NCI-H226 (cell line): Measurements from ENCODE around the gene CRACDL.

Source experiments
- DNase-seq: peaks from one replicate; pipeline ENCODE4 v3.0.0-alpha.2; 2015

The CRACDL gene

DNA sequence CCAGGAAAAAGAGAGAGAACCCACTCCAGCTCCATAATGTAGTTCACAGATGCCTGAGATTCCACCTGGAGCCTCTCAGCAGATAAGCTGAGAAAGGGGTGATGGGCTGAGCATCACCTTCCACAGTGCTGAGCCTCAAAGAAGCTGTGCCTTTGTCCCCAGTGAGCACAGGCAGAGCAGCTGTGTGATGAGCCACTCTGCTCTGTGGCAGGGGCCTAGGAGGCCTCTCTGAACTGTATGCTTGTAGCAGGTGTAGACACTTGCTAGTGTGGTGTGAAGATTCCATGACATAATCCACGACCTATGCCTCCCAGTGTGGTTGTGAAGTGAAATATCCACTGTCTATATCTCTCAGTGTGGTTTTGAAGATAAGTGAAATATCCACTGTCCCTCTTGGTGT is 134.7 kb downstream of the CRACDL start:
- DNase-seq: no peak

DNA sequence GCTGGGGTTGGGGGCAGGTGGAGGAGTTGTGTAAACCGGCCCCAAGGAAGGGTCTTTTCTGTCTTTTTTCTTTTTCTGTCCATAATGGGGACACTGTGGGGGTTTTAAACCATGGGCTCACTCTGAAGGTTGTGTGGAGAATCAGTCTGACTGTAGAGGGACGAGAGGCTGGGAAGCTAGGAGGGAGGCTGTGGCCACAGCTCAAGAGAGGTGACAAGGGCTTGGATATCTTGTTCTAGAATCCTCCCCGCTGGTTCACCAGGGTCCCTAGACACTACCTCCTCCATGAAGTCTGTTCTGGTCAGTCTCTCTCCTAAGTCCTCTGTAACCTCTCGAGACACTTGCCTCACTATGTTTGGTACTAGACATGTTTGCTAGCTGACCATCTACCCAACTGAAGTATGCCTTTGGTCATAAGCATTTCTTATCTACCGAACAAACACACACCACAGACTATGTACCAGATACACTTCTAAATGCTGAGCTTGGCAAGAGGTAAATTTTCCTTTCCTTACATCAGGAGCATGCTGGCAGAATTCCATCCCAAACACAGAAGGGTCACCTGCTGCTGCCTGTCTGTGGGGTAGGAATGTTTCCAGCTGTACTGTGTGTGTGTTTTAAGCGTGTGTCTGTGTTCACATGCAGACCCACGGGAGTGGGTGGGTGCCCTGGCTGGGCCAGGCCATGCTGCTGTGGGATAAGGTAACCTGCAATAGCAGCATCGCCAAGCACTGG is 135.5 kb downstream of the CRACDL start:
- no peak for DNase-seq

DNA sequence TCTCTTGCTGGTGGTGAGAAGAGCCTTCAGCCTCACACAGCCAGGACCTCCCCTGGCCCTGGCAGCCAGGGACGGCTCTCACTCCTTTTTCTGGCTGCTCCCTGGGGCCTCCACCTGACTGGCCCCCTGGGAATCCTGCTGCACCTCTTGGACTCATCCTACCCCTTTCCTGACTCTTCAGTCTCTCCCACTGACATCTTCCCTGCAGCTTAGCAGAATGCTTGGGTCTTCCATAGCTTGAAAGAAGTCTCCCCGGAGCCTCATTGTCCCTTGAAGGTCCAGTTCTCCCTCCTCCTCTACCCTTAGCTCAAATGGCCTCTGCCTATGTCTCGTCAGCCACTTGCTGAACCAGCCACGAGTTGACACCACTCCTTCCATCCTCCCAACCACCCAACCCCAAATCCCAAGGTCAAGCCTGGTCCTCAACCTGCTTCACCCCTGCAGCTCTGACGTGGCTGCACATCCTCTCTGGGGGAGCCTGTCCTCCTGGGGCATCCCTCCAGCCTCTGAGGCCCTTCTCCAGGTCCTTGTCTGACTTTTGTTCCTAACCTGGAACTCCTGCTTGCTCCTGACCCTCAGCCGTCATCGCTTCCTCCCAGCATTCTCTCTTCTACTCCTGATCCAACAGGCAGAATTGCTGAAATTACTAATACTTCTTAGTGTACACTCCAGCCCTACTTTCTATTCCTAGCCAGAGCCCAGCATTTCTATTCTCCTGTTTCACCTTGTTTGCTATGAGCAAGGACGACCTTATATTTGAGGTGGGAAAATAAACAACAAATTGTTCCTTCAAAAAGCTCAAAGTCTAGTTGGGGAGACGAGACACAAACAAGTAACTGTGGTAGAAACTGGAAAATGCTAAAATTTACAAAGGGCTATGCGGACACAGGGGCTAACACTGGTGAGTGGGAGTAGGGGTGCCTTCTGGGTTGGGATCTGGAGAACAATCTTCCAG is 136.4 kb downstream of the CRACDL start:
- DNase-seq: no peak

DNA sequence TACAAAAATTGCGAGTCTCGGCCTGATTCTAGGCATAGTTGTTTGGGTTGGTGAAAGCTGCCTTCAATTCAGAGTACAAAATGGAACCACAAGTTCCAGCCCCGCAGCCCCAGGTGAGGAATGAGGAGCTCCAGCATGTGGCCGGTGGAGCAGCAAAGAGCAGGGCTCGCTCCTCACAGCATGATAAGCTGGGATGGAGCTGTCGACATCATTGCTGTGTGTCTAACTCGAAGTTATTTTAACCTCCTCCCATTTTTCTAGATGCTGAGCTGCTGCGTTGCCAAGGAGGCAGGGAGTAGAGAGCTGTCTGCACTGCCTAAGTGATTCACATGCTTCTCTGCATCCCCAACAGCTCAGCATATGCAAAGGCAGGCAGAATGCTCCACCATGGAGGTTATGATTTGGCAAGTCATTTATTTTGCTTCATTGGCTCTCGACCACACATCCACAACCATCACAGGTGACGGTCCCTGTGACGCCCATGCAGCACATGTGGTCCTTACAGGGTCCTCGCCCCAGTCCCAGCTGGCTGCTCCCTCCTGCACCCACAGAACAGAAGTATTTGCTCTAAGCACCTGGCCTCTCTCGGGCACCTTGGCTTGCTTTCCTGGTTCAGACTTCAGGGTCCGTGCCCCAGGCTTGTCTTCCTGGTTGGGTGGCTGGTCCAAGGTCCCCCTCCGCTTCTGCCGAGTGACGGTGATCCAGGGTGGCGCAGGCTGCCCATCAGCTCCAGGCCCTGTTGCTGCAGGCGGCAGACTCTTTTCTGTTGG is 139.1 kb downstream of the CRACDL start:
- DNase-seq: no peak

DNA sequence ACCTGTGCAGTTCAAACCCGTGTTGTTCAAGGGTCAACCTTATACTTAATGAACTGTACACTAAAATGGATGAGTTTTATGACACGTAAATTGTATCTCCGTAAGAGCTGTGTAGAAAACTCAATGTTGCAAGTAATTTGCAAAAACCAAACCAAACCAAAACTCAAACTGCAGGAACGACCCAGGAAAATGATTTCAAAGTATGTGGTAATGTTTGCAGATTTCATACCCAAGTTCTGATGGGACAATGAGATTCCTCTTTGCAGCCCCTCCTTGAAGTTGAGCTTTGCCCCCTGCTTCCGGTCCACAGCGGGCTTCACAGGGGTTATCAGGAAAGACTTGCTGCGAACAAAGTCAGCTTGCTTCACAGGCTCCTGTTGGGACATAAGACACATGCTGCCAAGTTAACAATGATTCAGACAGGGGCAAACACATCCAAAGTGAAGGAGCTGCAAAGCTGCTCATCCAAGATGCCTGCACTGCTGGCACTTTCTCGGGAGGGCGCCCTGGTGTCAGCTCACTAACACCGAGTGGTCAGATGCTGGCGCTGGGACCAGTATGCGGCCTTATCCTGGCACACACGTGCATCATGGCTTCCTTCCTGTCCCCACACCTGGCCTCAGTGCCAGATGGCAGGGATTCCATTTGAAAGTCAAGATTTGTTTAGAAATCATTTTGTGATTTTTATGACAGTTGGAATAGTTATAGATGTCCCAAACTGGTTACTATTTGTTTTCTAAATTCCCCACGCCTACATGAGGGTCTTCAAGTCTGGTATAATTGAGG is 139.9 kb downstream of the CRACDL start:
- DNase-seq: no peak

DNA sequence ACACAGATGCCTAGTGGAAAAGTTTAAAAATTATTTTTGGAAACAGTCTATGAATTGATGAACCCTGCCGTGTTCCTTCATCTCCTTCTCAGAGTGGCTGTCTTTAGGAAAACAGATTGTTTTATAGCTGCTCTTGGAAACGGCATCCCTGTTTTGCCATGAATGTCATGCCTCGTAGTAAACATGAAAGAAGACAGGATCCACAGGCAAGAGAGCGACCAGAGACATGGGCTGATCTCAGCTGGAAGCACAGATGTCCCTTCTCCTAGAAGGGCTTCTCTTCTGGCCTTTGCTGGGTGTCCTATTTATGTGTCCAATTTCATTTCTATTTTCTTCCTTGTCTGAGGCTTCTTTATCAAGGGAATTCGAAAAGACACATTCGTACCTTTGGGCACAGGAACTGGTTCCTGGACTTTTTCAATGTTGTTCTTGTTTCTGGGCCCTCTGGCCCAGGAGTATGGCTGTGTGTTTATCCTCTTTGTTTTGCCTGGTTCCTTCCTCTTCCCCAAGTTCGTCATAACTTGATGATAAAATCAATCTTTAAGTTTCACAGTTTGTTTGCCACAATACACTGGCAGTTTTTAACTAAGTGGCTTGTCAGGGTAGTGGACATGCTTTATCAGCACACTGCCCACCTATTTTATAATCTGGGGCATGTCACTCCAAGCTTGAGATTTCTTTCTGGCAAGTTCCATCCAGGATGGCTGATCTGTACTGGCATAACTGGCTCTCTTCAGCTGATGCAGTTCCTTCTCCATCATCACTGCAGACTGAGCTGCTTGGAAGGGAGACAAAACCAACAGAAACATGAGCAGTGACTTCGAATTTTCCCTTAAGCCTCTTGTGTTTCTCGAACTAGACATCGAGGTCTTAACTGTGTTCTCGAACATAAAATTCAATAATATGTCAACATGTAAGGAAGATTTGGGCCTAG is 141.9 kb downstream of the CRACDL start:
- no peak for DNase-seq

DNA sequence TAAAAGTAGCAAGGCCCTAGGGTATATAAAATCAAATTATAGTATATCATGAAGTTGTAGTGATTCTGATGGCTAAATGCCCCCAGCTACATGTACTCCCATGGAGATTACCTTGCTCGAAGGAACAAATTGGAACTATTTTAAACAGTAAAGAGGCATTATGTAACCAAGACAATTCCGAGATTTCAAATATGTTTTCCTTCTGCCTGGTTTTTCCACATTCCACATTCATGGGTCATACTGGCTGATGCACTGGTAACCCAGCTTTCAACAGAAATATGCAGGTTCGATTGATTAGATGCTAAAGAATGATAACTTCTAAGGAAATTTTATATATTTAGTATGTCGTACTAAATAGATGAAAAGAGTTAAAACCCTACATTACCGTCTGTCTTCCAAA is 142.8 kb downstream of the CRACDL start:
- DNase-seq: no peak

DNA sequence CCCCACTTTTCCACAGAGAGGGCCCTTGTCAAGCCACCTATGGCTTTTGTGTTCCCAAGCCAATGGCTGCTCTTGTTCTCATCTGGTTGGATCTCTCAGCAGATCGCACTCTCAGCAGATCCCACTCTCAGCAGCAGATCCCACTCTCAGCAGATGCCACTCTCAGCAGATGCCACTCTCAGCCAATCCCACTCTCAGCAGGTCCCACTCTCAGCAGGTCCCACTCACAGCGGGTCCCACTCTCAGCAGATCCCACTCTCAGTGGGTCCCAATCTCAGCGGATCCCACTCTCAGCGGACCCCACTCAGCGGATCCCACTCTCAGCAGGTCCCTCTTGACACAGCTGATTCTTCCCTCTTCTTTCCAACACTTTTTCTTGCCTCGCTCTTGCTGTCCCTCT is 145.8 kb downstream of the CRACDL start:
- DNase-seq: no peak

DNA sequence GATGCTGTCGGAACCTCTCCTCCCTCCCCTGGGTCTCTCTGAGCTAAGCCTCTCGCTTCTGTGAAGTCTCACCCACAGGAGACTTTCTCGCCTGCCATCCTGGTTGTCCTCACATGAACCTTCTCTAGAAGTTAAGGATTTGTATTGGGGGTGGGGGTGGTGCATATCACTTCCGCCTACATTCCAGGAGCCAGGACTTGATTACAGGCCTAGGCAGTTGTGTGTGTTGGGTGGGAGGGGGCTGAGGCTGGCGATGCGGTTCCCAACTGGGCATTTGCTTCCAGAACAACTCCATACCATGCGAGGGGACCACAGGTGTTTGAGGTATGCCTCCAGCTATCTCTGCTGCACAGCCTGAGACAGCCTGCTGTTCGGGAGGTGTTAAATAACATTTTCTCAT is 148.3 kb downstream of the CRACDL start:
- no peak for DNase-seq

DNA sequence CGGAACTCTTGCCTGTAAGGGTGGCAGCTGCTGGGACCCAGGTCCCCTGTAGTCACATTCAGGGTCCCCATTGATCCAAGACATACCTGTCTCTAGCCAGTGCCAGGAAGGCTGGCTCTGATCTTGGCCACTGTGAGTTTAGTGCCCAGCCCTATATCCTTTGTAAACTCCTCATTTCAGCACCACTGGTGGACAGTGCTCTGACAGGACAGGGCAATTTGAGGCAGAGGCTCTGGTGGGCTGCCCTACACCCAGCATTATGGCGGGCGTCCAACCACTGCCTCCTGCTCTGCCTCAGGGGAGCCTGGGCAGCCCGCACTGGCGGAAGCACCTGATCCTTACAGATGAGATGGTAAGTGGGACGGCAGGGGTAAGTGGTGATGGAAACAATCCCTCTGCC is 149.8 kb downstream of the CRACDL start:
- no peak for DNase-seq

DNA sequence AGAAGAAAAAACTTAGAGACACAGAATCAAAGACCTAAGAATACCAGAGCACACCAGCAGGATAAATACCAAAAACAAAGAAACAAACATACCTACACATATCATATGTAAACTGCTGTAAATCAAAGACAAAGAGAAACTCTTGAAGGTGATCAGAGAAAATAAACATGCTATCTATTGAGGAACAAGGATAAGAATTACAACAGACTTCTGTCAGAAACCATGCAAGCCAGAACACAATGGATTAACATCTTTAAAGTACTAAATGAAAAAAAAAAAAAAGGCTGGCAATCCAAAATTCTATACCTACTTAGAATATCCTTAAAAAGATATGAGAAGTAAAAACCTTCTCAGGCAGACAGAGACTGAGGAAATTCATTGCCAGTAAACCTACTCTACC is 153.5 kb downstream of the CRACDL start:
- no peak for DNase-seq

DNA sequence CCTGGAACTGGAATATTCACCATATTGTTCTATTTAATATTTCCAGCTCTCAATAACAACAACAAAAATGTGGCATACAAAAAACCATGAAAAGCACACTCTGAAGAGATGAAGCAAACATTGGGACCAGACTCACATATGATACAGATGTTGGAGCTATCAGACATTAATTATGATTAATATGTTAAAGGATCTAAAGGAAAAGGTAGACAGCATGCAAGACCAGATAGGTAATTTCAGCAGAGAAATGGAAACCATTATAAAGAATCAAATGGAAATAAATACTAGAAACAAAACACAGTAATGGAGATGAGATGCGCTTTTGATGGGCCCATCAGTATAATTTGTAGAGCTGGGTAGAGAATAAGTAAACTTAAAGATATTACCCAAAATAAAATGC is 154.2 kb downstream of the CRACDL start:
- DNase-seq: no peak

DNA sequence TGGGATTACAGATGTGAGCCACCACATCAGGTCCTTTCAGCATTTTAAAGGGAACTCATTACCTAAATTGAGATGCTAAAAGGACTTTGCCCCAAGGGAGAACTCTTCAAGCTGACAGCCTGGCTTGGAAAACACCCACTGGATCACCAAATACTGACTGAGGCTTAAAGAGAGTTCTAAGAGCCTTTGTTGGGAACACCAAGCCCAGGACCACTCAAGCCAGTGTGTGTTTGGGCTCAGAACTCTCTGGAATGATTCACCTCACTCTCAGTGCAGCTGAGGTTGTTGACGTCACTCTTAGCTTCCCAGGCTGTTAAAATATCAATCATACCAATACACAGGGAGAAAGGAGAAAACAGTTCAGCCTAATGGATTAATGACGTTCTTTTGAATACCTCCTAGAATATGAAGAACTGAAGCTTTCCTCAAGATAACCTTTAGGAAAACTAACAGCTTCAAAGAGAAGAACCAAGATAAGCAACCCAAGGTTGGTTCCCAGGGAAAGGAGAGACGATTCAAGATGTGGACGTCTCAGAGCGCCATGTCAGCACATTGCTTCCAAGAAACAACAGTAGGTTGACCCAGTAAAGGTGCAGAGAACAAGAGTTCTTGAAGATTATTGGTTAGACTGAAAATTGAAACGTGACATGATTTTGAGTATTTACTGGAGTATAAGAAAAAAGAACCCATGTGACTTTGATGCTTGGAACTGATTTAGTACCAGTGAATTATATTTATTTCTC is 157.1 kb downstream of the CRACDL start:
- no peak for DNase-seq

DNA sequence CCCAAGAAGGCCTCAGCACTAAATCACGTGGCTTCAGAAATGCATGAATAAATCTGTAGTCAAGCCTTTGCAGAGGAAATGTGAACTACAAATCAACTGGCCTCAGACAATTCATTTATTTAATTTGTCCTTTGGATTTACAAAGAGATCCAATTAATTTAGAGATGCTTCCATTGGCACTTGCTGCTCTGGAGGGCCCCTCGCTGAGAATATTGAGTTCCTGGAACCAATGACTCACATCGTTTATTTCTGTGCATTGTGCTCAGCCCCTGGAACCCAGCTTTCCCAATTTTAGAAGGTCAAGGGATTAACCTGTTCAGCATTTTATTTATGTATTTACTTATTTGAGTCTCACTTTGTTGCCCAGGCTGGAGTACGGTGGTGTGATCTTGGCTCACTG is 157.9 kb downstream of the CRACDL start:
- no peak for DNase-seq

DNA sequence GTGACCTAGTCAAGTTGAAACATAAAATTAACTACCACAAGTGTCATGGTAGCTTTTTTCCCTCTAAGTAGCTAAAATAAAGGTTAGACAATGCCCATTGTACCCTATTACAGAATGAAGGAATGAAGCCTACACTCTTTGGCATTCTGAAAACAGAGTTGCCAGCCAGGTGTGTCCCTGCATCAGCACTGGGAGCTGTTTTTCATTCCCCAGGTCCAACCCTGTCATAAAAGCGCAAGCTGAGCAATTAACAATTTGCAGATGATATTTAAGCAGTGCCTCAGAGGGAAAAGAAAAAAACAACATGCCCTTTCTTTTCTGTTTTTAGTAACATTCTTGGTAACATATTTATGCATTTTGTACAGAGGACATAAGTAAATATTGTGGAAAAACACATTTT is 158.3 kb downstream of the CRACDL start:
- no peak for DNase-seq

DNA sequence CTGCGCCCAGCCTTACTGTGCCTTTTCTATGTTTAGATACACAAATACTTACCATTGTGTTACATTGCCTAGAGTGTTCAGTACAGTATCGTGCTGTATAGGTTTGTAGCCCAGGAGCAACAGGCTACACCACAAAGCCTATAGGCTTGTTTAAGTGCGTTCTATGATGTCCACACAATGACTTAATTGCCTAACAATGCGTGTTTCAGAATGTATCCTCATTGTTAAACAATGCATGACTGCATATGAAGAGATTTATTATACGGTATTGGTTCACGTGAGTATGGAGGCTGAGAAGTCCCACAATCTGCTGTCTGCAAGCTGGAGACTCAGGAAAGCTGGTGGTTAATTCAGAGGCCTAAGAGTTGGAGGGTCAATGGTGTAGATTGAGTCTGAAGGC is 158.9 kb downstream of the CRACDL start:
- no peak for DNase-seq

DNA sequence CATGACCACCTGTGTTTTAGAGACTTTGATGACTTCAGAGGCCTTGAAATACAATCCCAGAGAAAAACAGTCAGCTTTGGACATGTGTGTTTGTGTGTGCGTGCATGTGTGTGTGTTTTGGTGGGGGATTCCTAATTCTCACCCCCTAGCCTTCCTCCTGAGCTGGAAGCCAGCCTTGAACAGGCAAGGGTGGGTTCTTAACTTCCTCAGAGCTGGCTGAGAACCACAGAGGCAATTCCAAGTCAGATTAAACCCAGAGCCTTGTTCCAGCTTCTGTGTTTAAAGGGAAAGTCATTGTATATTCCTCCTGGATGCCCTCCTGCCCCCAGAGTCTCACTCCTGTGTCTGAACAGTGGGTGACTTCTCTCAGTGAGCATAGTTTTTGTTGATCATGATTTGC is 159.9 kb downstream of the CRACDL start:
- DNase-seq: no peak

DNA sequence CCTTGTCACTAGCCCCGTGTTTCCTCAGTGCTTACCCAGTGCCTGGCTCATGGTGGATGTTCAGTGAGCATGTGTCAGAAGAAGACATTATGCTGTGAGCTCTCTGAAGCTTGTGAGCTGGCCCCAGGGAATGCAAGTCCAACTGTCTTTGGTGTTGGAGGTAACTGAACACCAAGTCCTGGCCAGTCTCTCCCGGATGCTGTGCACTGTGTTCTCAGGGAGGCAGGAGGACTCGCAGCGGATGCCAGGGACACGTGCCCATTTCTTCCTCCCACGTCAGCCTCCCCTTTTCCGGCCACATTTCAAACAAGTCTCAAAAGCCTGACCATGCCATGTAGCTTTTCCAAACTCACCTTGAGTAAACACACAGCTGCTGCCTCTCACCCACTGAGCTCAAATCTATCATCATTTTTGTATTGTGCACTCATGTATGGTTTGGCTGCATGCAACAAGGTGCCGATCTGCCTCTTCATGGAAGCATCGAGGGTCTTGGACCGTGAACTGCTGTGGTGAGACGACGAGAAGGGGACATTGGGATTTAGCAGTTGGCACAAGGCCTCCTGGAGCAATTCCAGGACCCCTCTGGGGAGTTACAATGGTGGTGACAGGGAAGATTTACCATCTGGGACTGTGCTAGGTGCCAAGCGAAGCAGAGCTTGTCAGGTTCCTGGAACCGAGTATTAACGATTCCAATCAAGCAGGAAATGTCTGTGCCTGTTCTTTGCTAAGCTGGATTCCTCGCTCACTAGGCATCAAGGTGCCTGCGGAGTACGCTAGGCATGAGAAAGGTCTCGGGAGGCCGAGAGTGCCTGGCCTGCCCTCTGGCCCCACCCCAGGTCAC is 160.7 kb downstream of the CRACDL start:
- DNase-seq: no peak

DNA sequence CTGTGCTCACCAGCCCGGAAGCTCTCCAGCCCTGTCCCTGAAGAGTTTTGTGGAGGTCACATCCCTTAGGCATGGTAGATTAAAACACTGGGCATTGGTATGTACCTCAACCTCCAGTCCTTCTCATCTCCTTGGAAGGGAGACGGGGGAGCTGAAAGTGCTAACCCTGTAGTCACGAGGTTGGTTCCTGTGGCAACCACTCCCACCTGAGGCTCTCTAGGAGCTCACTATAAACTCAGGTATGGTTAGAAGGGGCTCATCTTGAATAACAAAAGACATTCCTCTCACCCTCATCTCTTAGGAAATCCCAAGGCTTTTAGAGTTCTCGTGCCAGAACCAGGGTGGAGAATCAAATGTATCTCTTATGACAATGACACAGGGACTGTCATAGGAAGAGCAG is 162.1 kb downstream of the CRACDL start:
- DNase-seq: no peak

DNA sequence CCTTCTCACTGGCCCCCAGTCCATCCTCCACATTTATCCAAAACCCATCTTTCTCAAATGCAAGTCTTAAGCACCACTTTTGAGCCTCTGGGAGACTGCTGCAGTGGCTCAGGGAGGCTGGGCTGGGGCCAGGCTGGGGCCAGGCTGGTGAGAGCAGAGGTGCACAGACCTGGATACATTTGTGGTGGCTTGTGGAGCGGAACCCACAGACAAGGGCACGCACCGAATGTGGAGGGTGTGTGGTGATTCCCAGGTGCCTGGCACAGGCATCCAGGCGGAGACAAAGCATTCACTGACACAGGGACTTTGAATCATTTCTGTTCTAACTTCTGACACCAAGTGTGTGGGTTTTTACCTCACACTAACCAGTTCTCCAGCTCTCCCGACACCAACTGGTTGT is 162.9 kb downstream of the CRACDL start:
- no peak for DNase-seq
